Colonic mucosa (tissue), 4 donors: ENCODE results near the gene GLIPR2. TPM values are rescaled to one million over a fixed set of nuclear protein-coding genes. Genes with fewer than 3 reads are reported as not detected.

Experiments used
- DNase-seq: peaks from one replicate; pipeline ENCODE4 v3.0.0-alpha.2; 2020
- H3K27ac ChIP-seq: fragments of 200-600 bp; one replicate; pipeline ENCODE4 v1.8.0; 2021
- H3K27me3 ChIP-seq: fragments of 200-600 bp; one replicate; pipeline ENCODE4 v1.8.0; 2021
- H3K36me3 ChIP-seq: fragments of 200-600 bp; one replicate; pipeline ENCODE4 v1.8.0; 2021
- H3K4me1 ChIP-seq: fragments of 200-600 bp; one replicate; pipeline ENCODE4 v1.8.0; 2021; ENCODE audit warnings: mild to moderate bottlenecking
- H3K4me3 ChIP-seq: fragments of 200-600 bp; one replicate; pipeline ENCODE4 v1.8.0; 2021
- H3K9ac ChIP-seq, 2 donors: one replicate each; pipeline ENCODE4 v1.7.0; 2013; ENCODE audit warnings: control low read depth in 2 of 2, low read depth in 2 of 2, low read length in 2 of 2
- H3K9me3 ChIP-seq: fragments of 200-600 bp; one replicate; pipeline ENCODE4 v1.8.0; 2021
- CTCF ChIP-seq: fragments of 200-600 bp; IDR thresholded peaks from one replicate; pipeline ENCODE4 v1.8.0; 2022; ENCODE audit warnings: antibody characterized with exemption, mild to moderate bottlenecking
- intact Hi-C: fragments of 100-400 bp; cut with DNase I; formaldehyde crosslinking; loops from one replicate; pipeline ENCODE4 v1.14.1; 2022
- total RNA-seq, 2 donors: library from RNA; stranded (reverse); fragmentation: NEBNext Ultra II Directional in 1 of 2; extraction: Animal tissue kit (Norgen Biotek cat#: 25700) in 1 of 2; gene quantifications; one replicate each; pipeline ENCODE4 v1.2.1, GENCODE V29; 2021
- donor health status: healthy.
- donor health status: DM: no; HTN: no; CAD: no.
- donor health status: DM: no; HTN: no; CAD: no.

GLIPR2 gene
- total RNA-seq, 2 donors from 2014 or later, result 33.1 to 44.9 TPM

- peak overlapping the region; percentile 35 for H3K27ac ChIP-seq
- no peaks in the 10 kb centered on the region for H3K9me3 ChIP-seq
- peak; percentile 57 for DNase-seq
- H3K36me3 ChIP-seq, result no peaks in the 10 kb centered on the region
- H3K4me3 ChIP-seq, result no peak overlapping the region
- intact Hi-C loops, result no loop called here
- H3K4me1 ChIP-seq, result peaks cover 4% of the 10 kb centered on the region
- peak overlapping the region in 1 of 2 donors; percentile 58 for H3K9ac ChIP-seq
- TF ChIP-seq CTCF, result no peak
- H3K27me3 ChIP-seq, result no peaks in the 10 kb centered on the region
Observed at GRCh38 chr9:36151316-36152210, 15.0 kb downstream of the GLIPR2 start.

- TF ChIP-seq CTCF, result no peak
Observed at GRCh38 chr9:36152741-36153438, 16.4 kb downstream of the GLIPR2 start.

GRCh38 chr9:36153746-36154145, 17.2 kb downstream of the GLIPR2 start:
- Histone ChIP-seq H3K27ac (peak overlapping the region; percentile 16), H3K9ac (no peak overlapping the region), H3K4me1 (no peaks in the 10 kb centered on the region), H3K36me3 (no peaks in the 10 kb centered on the region), H3K4me3 (no peak overlapping the region), H3K9me3 (no peaks in the 10 kb centered on the region), H3K27me3 (no peaks in the 10 kb centered on the region)
- DNase-seq, result no peak
- TF ChIP-seq CTCF, result no peak
- intact Hi-C loops, result no loop called here

More at GRCh38 chr9:36152741-36153438, 16.4 kb downstream of the GLIPR2 start:
- no peak overlapping the region for H3K4me3 ChIP-seq
- DNase-seq, result no peak
- no peak overlapping the region for H3K27ac ChIP-seq
- no peaks in the 10 kb centered on the region for H3K27me3 ChIP-seq
- H3K4me1 ChIP-seq, result peaks cover 4% of the 10 kb centered on the region
- intact Hi-C loops, result no loop called here
- no peak overlapping the region for H3K9ac ChIP-seq
- no peaks in the 10 kb centered on the region for H3K9me3 ChIP-seq
- H3K36me3 ChIP-seq, result no peaks in the 10 kb centered on the region

GRCh38 chr9:36154331-36154952, 17.9 kb downstream of the GLIPR2 start:
- H3K4me3 ChIP-seq, result no peak overlapping the region
- no peak for TF ChIP-seq CTCF

GRCh38 chr9:36156116-36156515, 19.6 kb downstream of the GLIPR2 start:
- Histone ChIP-seq H3K27ac (no peak overlapping the region), H3K9ac (no peak overlapping the region), H3K4me3 (no peak overlapping the region), H3K9me3 (no peaks in the 10 kb centered on the region), H3K4me1 (no peaks in the 10 kb centered on the region), H3K36me3 (no peaks in the 10 kb centered on the region), H3K27me3 (no peaks in the 10 kb centered on the region)
- no peak for DNase-seq
- intact Hi-C loops, result no loop called here
- TF ChIP-seq CTCF, result no peak

More at GRCh38 chr9:36154331-36154952, 17.9 kb downstream of the GLIPR2 start:
- DNase-seq, result no peak
- no peaks in the 10 kb centered on the region for H3K9me3 ChIP-seq
- intact Hi-C loops, result no loop called here
- H3K9ac ChIP-seq, result peak overlapping the region in 1 of 2 donors; percentile 2
- H3K4me1 ChIP-seq, result no peaks in the 10 kb centered on the region
- no peaks in the 10 kb centered on the region for H3K36me3 ChIP-seq
- H3K27ac ChIP-seq, result peak overlapping the region; percentile 16
- H3K27me3 ChIP-seq, result no peaks in the 10 kb centered on the region
